Endothelial cell of umbilical vein (primary cell): Measurements from ENCODE around the gene THOP1. TPM values are rescaled to one million over a fixed set of nuclear protein-coding genes. Genes with fewer than 3 reads are reported as not detected.

ENCODE experiments used
- BruUV-seq: library from RNA; stranded (reverse); fragments of 400-500 nt; replicated peaks from 2 replicates; lab custom pipeline; 2021; lab: Mats Ljungman, UMichigan
- CTCF ChIA-PET: fragments of 300-600, 350-600 bp; sonication (Branson Sonifier 250); formaldehyde crosslinking; loops from one replicate; lab custom pipeline; 2021; ENCODE audit warnings: antibody characterized with exemption, inconsistent platforms; lab: Charles Lee
- POLR2A ChIA-PET: fragments of 300-600, 350-600 bp; sonication (Branson Sonifier 250); formaldehyde crosslinking; loops from one replicate; lab custom pipeline; 2021; ENCODE audit warnings: antibody characterized with exemption, inconsistent platforms; lab: Charles Lee
- DNase-seq: peaks from one replicate; pipeline ENCODE4 v3.0.0-alpha.2; 2011; ENCODE audit warnings: low read depth, low spot score
- FAIRE-seq: peaks from 2 replicates; lab custom pipeline; 2011; peaks lifted over from hg19 to GRCh38; lab: Jason Lieb, UNC
- H2AFZ ChIP-seq: 2 replicates; pipeline ENCODE4 v1.6.0; 2012; ENCODE audit warnings: low read depth, low read length, control low read depth, inconsistent platforms
- H3K27ac ChIP-seq: 2 replicates; pipeline ENCODE4 v1.5.1; 2011; ENCODE audit warnings: low read depth, mild to moderate bottlenecking, control low read depth, low read length, moderate library complexity; ENCODE audit not compliant: insufficient read depth
- H3K27me3 ChIP-seq, 2 experiments: 2 replicates each; pipeline versions ENCODE4 v1.6.0 to v1.6.1; 2011; ENCODE audit warnings: low read length in 2 of 2, mixed read lengths in 1 of 2; ENCODE audit not compliant: control insufficient read depth in 2 of 2, insufficient read depth in 2 of 2
- H3K36me3 ChIP-seq, 2 experiments: 2 replicates in 1 of 2; 3 replicates in 1 of 2; pipeline ENCODE4 v1.5.1; 2011; ENCODE audit warnings: low read length in 2 of 2, mild to moderate bottlenecking in 1 of 2, moderate library complexity in 1 of 2; ENCODE audit not compliant: control insufficient read depth in 2 of 2, insufficient read depth in 2 of 2; ENCODE audit errors: extremely low read depth in 1 of 2
- H3K4me1 ChIP-seq: 3 replicates; pipeline ENCODE4 v1.5.1; 2011; ENCODE audit warnings: mild to moderate bottlenecking, low read length; ENCODE audit not compliant: control insufficient read depth, insufficient read depth; ENCODE audit errors: extremely low read depth
- H3K4me2 ChIP-seq: 2 replicates; pipeline ENCODE4 v1.6.1; 2011; ENCODE audit warnings: low read length, control low read depth, mixed read lengths; ENCODE audit not compliant: insufficient read depth
- H3K4me3 ChIP-seq, 3 experiments: fragments of 200-600 bp in 1 of 3; sonication (generic), shearing (Covaris generic) in 1 of 3; replicated peaks in 1 of 3; 2 replicates each; pipeline ENCODE4 v1.5.1; 2011 to 2016; ENCODE audit warnings: control low read depth in 3 of 3, low read length in 3 of 3, mild to moderate bottlenecking in 2 of 3, inconsistent platforms in 1 of 3, low read depth in 1 of 3, moderate library complexity in 1 of 3; ENCODE audit not compliant: insufficient read depth in 1 of 3
- H3K79me2 ChIP-seq: 2 replicates; pipeline ENCODE4 v1.6.0; 2012; ENCODE audit warnings: low read length, inconsistent platforms; ENCODE audit not compliant: control insufficient read depth, insufficient read depth
- H3K9ac ChIP-seq: replicated peaks from 2 replicates; pipeline ENCODE3; 2011; ENCODE audit warnings: low read length, control low read depth; ENCODE audit not compliant: insufficient read depth; ENCODE audit errors: extremely low read depth
- H3K9me1 ChIP-seq: replicated peaks from 3 replicates; pipeline ENCODE4 v1.6.0; 2011; ENCODE audit warnings: mild to moderate bottlenecking, low read length; ENCODE audit not compliant: control insufficient read depth, insufficient read depth; ENCODE audit errors: extremely low read depth
- H3K9me3 ChIP-seq: replicated peaks from 2 replicates; pipeline ENCODE4 v1.5.1; 2012; ENCODE audit warnings: low read length, inconsistent platforms; ENCODE audit not compliant: control insufficient read depth, insufficient read depth
- H4K20me1 ChIP-seq: replicated peaks from 2 replicates; pipeline ENCODE3; 2011; ENCODE audit warnings: mild to moderate bottlenecking, low read length; ENCODE audit not compliant: control insufficient read depth, insufficient read depth; ENCODE audit errors: extremely low read depth
- GATA2 ChIP-seq: IDR thresholded peaks from 2 replicates; pipeline ENCODE4 v1.7.0; 2011; ENCODE audit warnings: low read depth, mild to moderate bottlenecking, moderate library complexity, mixed read lengths, low read length; ENCODE audit not compliant: insufficient read length, insufficient read depth
- MYC ChIP-seq: IDR thresholded peaks from one replicate; pipeline ENCODE4 v1.6.1; 2011; ENCODE audit warnings: mild to moderate bottlenecking, low read depth, low read length
- POLR2A ChIP-seq: IDR thresholded peaks from 2 replicates; pipeline ENCODE4 v1.6.1; 2012; ENCODE audit warnings: low read depth, mild to moderate bottlenecking, control low read depth, low read length
- POLR2AphosphoS5 ChIP-seq: IDR thresholded peaks from 2 replicates; pipeline ENCODE4 v1.6.1; 2012; ENCODE audit warnings: low read depth, mild to moderate bottlenecking, control low read depth, low read length, moderate library complexity; ENCODE audit not compliant: insufficient read depth
- dilution Hi-C: fragments of 300-500 bp; cut with MboI; formaldehyde crosslinking; loops from one replicate; pipeline ENCODE4 v1.15.0; 2019; ENCODE audit warnings: low sequenced_read_pairs; ENCODE audit not compliant: extremely low pct_ligation_motif_present
- intact Hi-C: fragments of 100-400 bp; cut with micrococcal nuclease; formaldehyde crosslinking; loops from one replicate; pipeline ENCODE4 v1.10.0; 2022
- polyA plus RNA-seq, 4 experiments: library from polyadenylated mRNA; depleted of rRNA in 3 of 4; stranded (reverse) in 3 of 4; unstranded in 1 of 4; fragments of >200 nt; gene quantifications; 2 replicates each; pipeline versions ENCODE4 v1.2.1 to v1.2.3, GENCODE V29; 2011 to 2012; ENCODE audit warnings: missing spikeins in 1 of 4
- total RNA-seq: library from RNA; stranded (reverse); gene quantifications from 2 replicates; pipeline ENCODE4 v1.2.3, GENCODE V29; 2021
- TF ChIP-seq, protein P1 (sequence below): IDR thresholded peaks from 2 replicates; pipeline ENCODE4 v1.6.1; 2011; ENCODE audit not compliant: insufficient read depth, insufficient read length
- TF ChIP-seq, protein P2 (sequence below), 2 donors: IDR thresholded peaks; 1 replicate in 1 of 2; 2 replicates in 1 of 2; pipeline ENCODE4 v1.5.1; 2011; ENCODE audit warnings: low read length in 2 of 2, mild to moderate bottlenecking in 2 of 2, moderate library complexity in 2 of 2, control low read depth in 1 of 2, inconsistent platforms in 1 of 2, low read depth in 1 of 2; ENCODE audit not compliant: insufficient read depth in 1 of 2; ENCODE audit errors: extremely low read depth in 1 of 2

THOP1 gene
- total and polyA plus RNA-seq, 2 donors (not counting 3 experiments of a cell fraction or from before 2014, with no cell fraction given), result 88.0 to 115 TPM

DNA sequence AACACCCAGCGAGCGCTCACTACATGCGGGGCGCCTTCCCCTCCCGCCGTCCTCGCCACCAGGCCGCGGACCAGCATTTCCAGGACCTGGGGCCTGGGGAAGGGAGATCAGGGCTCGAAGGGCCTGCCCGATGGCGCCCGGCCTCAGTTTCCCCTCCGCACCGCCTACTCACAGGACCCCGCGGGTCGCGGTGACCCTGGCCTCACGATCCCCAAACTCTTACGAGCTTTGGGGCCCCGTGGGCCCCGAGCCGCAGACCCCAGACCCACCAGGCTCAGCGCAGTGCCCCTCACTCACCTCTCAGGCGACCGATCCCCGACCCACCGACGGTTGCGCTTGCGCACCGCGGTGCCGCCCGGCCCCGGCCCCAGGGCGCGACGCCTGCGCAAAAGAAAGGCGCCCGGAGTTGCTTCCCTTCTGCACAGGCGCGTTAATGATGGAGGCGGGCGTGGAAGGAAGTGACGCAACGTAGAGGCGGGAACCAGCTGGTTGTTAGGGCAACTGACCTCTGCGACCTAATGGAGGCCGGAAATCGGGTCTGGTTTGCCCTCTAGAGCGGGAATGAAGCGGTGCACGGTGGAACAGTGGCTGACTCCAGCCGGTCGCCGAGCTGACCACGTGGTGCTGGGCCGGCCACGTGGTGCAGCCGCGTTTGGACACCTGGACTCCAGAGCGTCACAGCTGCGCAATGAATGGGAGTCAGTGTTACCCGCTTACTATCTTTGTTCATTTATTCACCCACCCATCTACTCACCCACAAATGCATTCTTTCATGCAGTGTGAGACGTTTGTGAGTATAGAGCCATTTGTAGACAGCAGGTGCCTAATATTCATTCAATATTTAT is 2.1 kb upstream of the THOP1 start, which contains the start of gene SGTA:
SGTA (minus strand) TSS at position 338 of the 845 bp plus-strand sequence. CDS start 14,205 bp downstream, outside the sequence.
- ChIA-PET CTCF (interaction anchor here (0.6 to 1.1 kb wide), 3 partner anchors 58 to 260 kb away, joined by 3 to 4 read pairs (median 4); partner anchors contain the start of gene ZNF555), POLR2A (interaction anchor here (0.6 to 0.8 kb wide), 2 partner anchors 49 to 307 kb away, joined by 4 to 8 read pairs; partner anchors contain the start of gene GADD45B)
- dilution Hi-C loops (no loop called here), intact Hi-C loops (loop anchor here (2.0 kb wide), 1 partner anchor 36 kb away; the partner anchor contains the start of gene ZNF554)
- TF ChIP-seq, protein P1, sequence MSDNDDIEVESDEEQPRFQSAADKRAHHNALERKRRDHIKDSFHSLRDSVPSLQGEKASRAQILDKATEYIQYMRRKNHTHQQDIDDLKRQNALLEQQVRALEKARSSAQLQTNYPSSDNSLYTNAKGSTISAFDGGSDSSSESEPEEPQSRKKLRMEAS, result peak; percentile 100
- peak; percentile 82 for TF ChIP-seq POLR2AphosphoS5
- peak; percentile 84 for TF ChIP-seq POLR2A
- no peak for TF ChIP-seq GATA2
- TF ChIP-seq, protein P2, sequence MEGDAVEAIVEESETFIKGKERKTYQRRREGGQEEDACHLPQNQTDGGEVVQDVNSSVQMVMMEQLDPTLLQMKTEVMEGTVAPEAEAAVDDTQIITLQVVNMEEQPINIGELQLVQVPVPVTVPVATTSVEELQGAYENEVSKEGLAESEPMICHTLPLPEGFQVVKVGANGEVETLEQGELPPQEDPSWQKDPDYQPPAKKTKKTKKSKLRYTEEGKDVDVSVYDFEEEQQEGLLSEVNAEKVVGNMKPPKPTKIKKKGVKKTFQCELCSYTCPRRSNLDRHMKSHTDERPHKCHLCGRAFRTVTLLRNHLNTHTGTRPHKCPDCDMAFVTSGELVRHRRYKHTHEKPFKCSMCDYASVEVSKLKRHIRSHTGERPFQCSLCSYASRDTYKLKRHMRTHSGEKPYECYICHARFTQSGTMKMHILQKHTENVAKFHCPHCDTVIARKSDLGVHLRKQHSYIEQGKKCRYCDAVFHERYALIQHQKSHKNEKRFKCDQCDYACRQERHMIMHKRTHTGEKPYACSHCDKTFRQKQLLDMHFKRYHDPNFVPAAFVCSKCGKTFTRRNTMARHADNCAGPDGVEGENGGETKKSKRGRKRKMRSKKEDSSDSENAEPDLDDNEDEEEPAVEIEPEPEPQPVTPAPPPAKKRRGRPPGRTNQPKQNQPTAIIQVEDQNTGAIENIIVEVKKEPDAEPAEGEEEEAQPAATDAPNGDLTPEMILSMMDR (IDR thresholded peaks at IDR 0.05; ENCODE audit: extremely low read depth in 1 of 2, insufficient read depth in 1 of 2, low read depth in 1 of 2, low read length in 2 of 2), result peak; percentile 21 to 49
- TF ChIP-seq MYC, result peak; percentile 99
- no peaks in the 10 kb centered on the region for H4K20me1 ChIP-seq
- H3K27ac ChIP-seq, result peak within 1 kb of the TSS; percentile 84
- FAIRE-seq (peak; percentile 99), DNase-seq (peak; percentile 99)
- peaks cover 73% of the 10 kb centered on the region for H3K79me2 ChIP-seq
- peak within 1 kb of the TSS; percentile 89 for H3K4me2 ChIP-seq
- peak within 1 kb of the TSS; percentile 71 for H2AFZ ChIP-seq
- peak within 1 kb of the TSS; percentile 83 to 89 (median 86) for H3K4me3 ChIP-seq
- no peaks in the 10 kb centered on the region for H3K36me3 ChIP-seq
- peak within 1 kb of the TSS; percentile 92 for H3K9ac ChIP-seq
- peaks cover 24% of the 10 kb centered on the region for H3K4me1 ChIP-seq
- BruUV-seq, result no TSS peak
- H3K9me1 ChIP-seq, result no peaks in the 10 kb centered on the region
- H3K27me3 ChIP-seq, result no peaks in the 10 kb centered on the region
- H3K9me3 ChIP-seq, result no peaks in the 10 kb centered on the region
